ENCODE results near the gene IGFN1.
A peak's percentile ranks its signal among the peaks of the same experiment; 100 is the strongest.

IGFN1 gene

GRCh38 chr1:201190624-201191051 lies at the start of gene IGFN1:
Gene IGFN1, plus strand, starts transcription at chr1:201190824. Its CDS starts 2,470 bp downstream, at chr1:201193294.
- no peak for DNase-seq (ENCODE audit: low read depth)
- H3K4me3 ChIP-seq (ENCODE audit: low read depth, low read length), result no peak within 1 kb of the TSS

- H3K4me3 ChIP-seq (ENCODE audit: low read depth, low read length), result no peak overlapping the region
- DNase-seq (ENCODE audit: low read depth), result no peak
Observed at GRCh38 chr1:201140941-201141260, 49.7 kb upstream of the IGFN1 start.

- DNase-seq (ENCODE audit: low read depth), result no peak
- H3K4me3 ChIP-seq (ENCODE audit: low read depth, low read length), result no peak overlapping the region
Observed at GRCh38 chr1:201141418-201141817, 49.2 kb upstream of the IGFN1 start.

- DNase-seq (ENCODE audit: low read depth), result no peak
- H3K4me3 ChIP-seq (ENCODE audit: low read depth, low read length), result no peak overlapping the region
Observed at GRCh38 chr1:201142011-201142848, 48.4 kb upstream of the IGFN1 start.

GRCh38 chr1:201142849-201143725 lies 47.5 kb upstream of the IGFN1 start:
- no peak for DNase-seq (ENCODE audit: low read depth)
- H3K4me3 ChIP-seq (ENCODE audit: low read depth, low read length), result no peak overlapping the region

GRCh38 chr1:201143726-201144635 lies 46.6 kb upstream of the IGFN1 start:
- no peak overlapping the region for H3K4me3 ChIP-seq (ENCODE audit: low read depth, low read length)
- no peak for DNase-seq (ENCODE audit: low read depth)

GRCh38 chr1:201144701-201145100 lies 45.9 kb upstream of the IGFN1 start:
- H3K4me3 ChIP-seq (ENCODE audit: low read depth, low read length), result no peak overlapping the region
- DNase-seq (ENCODE audit: low read depth), result no peak

GRCh38 chr1:201145132-201145531 lies 45.5 kb upstream of the IGFN1 start:
- H3K4me3 ChIP-seq (ENCODE audit: low read depth, low read length), result no peak overlapping the region
- DNase-seq (ENCODE audit: low read depth), result no peak

DNA sequence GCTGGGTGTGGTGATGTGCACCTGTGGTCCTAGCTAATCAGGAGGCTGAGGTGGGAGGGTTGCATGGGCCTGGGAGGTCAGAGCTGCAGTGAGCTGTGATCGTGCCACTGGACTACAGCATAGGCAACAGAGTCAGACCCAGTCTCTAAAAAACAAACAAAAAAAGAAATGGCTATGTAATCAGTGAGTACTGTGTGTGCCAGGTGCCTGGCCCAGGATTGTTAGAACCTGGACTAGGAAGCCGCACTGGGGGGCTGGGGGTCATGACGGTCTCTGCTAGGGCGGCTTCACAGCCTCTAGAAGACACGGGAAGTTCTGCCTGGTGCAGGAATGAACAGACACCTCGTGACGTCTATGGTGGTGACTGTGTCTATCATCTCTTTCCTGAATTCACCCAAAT lies 44.8 kb upstream of the IGFN1 start:
- no peak for DNase-seq (ENCODE audit: low read depth)
- H3K4me3 ChIP-seq (ENCODE audit: low read depth, low read length), result no peak overlapping the region

DNA sequence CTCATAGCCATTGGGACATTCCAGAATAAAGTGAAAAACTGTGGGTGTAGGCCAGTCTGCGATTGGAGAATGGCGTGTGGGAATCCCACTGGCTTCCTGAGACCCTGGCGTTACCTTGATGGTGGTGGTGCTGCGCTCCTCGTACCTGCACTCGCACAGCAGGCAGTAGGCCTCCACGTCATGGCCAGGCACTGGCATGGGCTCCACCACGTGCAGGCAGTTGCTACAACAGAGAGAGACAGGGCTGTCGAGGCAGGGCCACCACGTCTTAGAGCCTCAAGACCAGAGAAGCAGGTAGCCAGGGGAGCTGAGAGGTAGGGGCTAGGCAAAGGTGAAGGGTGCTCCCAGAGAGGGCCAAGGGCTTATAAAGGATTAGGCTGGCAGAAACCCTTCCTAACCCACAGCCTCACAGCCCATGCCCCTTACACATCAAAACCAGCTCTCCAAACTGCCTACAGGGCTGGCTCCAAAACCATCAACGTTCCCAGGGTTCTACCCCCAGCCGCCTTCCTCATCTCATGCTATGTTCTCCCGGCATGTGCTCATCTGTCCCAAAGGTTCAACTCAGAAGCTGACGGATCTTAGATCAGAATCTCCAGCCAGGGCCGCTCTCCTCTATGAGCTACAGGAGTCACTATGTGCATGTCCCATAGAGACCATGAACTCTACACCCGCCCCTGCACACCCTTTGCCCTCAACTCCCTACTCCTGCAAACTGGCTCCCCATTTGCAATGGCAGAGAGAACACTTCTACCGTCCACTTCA lies 43.8 kb upstream of the IGFN1 start:
- H3K4me3 ChIP-seq (ENCODE audit: low read depth, low read length), result no peak overlapping the region
- no peak for DNase-seq (ENCODE audit: low read depth)

DNA sequence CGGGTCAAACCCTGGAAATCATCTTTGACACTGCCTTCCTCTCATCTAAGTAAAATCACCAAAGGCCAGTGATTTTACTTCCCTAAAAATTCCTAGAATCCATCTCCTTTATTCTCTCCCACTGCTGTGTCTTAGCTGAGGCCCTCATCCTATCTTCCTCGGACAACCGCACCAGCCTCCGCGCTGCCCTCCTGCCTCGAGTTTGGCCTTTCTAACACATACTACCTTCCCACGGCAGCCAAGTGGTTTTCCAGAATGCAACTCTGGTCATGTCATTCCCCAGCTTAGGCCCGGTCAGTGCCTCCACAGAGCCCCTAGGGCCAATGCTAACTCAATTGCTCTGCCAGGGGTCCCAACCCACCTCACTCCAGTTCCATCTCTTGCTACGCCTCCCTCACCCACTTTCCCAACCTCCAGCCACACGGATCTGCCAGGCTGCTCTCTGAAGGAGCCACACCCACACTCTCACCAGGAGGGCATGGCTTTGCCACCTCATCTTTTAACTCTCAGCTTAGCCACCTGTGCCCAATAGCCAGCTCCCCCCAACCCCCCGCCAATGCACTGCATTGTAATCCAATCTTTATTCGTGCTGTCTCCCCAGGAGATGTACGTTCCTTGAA lies 43.1 kb upstream of the IGFN1 start:
- H3K4me3 ChIP-seq (ENCODE audit: low read depth, low read length), result no peak overlapping the region
- no peak for DNase-seq (ENCODE audit: low read depth)

GRCh38 chr1:201149400-201149799 lies 41.2 kb upstream of the IGFN1 start:
- no peak for DNase-seq (ENCODE audit: low read depth)
- no peak overlapping the region for H3K4me3 ChIP-seq (ENCODE audit: low read depth, low read length)

DNA sequence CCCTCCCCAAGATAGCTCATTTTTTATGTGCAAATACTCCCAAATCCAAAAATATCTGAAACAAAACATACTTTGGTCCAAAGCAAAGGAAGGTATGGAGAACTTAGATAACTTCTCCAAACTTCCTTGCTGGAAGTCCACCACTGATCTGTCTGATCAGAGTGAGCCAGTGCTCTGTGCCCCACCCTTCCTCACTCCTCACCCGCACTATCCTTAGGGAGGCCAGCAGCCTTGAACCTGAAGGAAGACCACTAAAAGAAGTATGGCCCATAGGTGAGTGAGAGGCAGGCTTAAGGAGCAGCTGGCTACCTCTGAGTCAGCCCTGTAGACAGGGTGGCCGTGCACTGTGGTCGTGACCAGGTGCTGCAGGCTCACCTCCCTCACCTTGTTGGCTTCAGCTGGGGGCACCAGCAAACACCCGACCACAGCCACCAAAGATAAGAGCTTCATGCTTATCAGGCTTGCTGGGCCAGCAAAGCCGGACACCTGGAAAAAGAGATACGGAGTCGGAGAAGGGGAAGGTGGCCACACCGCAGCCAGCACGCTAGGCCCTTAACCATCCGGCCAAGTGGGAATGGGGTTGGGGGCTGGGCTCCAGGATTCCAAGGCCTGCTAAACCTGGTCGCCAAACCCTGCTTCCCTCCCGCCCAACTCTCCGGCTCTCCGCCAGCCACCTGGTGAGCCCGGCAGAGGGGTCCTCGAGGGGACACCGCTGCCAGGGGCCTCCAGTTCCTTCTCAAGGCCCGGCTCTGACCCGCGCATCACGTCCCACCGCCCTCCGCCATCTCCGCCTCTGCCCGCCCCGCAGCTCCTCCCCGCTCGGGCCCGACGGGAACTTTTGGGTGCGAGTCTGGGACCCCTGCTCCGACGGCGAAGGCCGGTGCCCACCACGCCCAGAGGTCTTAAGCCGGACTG lies 36.9 kb upstream of the IGFN1 start:
- H3K4me3 ChIP-seq (ENCODE audit: low read depth, low read length), result peak overlapping the region; percentile 81
- no peak for DNase-seq (ENCODE audit: low read depth)

DNA sequence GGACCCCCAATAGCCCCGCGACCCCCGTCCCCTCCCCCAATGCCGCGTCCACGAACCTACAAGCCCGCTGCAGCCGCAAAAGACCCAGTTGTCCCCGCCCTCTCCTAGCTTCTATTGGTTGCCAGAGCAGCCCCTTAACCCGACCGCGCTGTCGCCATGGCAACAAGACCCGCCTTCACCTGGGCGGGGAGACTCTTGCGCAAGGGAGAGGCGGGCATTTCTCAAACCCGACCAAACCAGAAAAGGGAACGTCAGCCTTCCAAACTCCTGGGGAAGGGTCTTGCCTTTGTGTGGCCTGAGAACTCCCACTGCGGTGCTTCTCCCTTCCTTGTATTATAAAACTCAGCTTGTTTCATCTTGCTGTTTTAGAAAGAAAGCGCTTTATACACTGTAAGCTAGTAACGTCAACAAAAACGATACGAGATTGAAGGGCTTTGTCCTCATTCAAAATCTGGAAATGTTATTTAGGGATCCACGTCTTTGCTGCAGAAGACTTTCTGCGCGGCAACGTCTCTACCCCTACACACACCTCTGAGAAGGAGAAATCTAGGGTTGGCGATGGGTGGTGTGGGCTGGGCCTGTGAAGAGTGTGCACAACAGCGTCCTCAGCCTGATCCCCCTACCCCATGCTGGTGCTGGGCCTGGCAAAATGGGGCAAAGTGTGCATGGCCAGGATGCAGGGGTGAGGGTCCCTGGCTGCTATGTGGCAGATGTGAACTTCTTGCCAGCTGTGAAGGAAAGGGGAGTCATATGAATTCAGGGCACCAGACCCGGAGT lies 36.0 kb upstream of the IGFN1 start, which contains the start of gene TMEM9:
Gene TMEM9, minus strand, starts transcription at position 86 of the 777 bp plus-strand sequence. CDS start 551 bp downstream, outside the sequence.
- peak within 1 kb of the TSS; percentile 81 for H3K4me3 ChIP-seq (ENCODE audit: low read depth, low read length)
- peak; percentile 72 for DNase-seq (ENCODE audit: low read depth)

- H3K4me3 ChIP-seq (ENCODE audit: low read depth, low read length), result no peak overlapping the region
- no peak for DNase-seq (ENCODE audit: low read depth)
Observed at GRCh38 chr1:201155354-201155753, 35.3 kb upstream of the IGFN1 start.

DNA sequence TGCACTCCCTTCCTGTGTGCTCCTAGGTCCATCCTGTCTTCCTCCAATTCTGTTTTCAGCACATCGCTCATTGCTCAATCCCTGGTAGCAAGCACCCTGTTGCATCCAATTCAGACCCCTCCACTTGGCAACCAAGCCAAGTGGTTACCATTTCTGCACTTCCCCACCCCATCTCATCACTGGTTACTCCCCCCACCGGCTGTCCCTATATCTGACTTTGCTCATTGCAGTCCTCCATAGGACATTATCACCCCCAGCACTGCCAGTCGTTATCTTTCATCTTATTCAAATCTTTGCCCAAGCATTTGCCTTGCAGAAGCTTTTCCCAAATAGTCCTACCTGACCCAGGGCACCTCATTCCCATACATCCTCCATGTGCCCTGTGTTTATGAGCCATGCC lies 34.3 kb upstream of the IGFN1 start:
- DNase-seq (ENCODE audit: low read depth), result no peak
- H3K4me3 ChIP-seq (ENCODE audit: low read depth, low read length), result no peak overlapping the region

GRCh38 chr1:201156819-201157218 lies 33.8 kb upstream of the IGFN1 start:
- no peak for DNase-seq (ENCODE audit: low read depth)
- no peak overlapping the region for H3K4me3 ChIP-seq (ENCODE audit: low read depth, low read length)
